Measurements from ENCODE around the gene MIGA1.
A peak's percentile ranks its signal among the peaks of the same experiment; 100 is the strongest.

Gene MIGA1

DNA sequence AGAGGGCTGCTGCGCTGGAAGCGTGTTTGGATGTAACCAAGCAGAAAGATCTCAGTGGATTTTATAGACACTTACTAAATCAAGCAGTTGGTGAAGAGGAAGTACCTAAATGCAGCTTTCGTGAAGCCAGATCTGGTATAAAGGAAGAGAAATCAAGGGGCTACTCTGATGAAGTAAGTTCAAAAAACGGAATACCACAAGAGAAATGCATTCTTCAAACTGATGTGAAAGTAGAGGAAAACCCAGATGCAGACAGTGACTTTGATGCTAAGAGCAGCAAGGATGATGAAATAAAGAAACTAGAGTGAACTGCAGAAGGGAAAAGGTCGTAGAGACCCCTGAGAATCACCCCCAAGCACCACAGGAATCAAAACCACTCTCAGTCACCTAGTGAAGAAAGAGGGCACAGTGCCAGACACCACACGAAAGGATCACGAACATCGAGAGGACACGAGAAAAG, 68.2 kb downstream of the MIGA1 start:
- no peak for DNase-seq (ENCODE audit: low read depth in 2 of 2)

DNA sequence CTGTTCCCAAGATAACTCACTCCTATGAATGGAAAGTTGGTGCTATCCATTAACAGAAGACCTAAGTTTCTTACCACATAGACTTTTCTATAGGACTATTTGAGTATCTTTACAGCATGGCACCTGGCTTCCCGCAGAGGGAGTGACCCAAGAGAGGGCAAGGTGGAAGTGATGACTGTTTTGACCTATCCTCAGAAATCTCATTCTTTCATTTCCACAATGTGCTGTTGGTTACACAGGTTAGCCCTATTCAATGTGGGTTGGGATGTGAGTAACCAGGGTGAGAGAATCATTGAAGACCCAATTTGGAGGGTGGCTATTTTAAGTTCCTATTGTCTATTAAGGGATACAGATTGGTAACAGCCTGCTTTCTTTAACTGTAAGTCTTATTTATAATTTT, 70.6 kb downstream of the MIGA1 start:
- no peak for DNase-seq (ENCODE audit: low read depth in 2 of 2)

DNA sequence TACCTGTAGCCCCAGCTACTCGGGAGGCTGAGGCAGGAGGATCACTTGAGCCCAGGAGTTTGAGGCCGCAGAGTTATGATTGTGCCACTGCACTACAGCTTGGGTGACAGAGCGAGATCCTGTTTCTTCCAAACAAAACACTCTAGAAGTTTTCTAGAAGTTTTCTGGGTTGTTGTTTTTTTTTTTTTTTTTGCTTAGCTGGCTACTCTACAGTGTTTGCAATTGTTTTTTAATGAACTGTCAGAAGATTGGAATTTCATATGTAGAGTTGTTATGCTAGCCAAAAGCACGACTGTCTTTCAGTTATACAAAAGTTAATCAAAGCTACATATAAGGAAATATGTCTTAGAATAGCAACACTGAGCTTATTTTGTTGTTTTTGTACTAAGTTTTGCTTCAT, 78.1 kb downstream of the MIGA1 start:
- DNase-seq (ENCODE audit: low read depth in 2 of 2) = no peak

DNA sequence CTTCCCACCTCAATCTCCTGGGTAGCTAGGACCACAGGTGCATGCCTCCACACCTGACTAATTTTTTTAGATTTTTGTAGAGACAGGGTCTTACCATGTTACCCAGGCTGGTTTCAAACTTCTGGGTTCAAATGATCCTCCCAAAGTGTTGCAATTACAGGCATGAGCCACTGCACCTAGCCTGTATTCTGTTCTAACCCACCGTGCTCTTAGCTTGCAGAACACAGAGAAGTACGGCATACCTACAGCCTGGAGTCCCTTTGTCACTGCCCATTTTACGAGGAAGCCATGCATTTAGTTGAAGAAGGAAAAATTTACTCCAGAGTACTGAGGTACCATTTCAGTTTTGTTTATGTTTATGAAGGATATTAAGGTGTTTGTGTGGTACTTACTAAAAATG, 79.3 kb downstream of the MIGA1 start:
- DNase-seq (ENCODE audit: low read depth in 2 of 2) = no peak

DNA sequence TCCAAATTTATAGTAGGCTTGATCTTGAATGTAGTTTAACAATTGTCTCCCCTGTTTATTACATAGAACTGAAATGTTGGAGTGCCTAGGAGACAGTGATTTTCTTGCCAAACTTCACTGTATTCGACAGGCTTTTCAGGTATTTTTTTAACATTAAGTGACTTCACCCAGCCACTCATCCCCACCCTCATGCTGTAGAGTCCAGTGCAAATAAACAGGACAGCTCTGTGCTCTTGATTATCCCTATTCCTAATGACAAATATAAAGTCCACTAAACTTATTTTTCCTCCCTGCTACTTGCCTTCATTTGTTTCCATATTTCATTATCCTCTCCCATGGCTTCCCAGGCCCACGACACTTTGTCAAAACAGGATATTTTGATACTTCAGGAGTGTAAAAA, 79.8 kb downstream of the MIGA1 start:
- DNase-seq (ENCODE audit: low read depth in 2 of 2) = no peak

DNA sequence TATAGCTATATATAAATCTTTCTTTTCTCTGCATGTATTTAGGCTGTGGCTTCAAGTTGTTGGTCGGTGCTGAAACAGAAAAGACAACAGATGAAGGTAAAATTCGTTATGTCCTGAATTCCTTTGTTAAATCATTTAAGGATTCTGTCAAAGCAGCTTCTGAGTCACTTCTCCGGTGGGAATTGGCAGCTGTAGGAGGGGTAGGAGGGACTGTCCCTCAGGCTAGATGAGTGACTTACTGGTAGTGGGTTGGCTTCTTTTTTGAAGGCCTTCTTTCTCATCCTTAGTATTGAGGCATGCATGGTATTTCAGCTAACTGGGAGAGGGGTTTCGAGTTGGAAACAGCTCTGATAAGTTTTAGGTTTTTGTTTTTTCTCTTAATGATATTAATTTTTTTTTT, 86.8 kb downstream of the MIGA1 start:
- DNase-seq (ENCODE audit: low read depth in 2 of 2) = no peak

DNA sequence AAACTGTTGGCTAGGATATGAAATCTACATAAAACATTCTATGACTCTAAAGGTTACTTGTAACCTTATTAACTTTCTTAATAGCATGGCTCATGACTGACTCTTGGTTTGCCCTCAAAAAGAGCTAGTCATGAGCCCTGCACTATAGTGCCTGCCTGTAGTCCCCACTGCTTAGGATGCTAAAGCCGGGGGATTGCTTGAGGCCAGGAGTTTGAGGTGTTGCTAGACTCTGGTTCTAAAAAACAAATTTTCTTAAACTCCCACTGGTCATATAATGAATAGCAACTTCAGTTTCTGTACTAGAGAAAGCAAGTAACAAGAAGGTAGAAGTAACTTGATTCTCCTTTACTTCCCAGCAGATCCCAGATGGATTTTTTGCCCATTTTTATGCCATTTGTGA, 93.2 kb downstream of the MIGA1 start:
- no peak for DNase-seq (ENCODE audit: low read depth in 2 of 2)

DNA sequence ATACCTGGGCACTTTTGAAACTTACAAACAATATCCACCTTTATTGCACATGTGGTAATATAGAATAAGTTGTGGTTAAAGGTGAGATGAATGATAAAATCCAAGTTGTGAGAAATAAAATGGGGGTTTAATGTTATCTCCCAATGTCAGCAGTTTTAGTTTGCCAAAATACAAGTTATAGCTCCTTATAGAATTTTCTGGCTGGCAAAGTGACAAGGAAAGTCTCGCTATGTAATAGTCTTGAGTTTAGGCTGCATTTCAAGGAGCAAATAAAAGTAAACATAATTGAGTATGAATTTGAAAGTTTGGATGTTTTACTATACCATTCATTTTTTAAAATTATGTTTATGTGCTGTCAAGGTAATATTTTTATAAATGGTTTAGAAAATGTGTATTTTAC, 94.0 kb downstream of the MIGA1 start:
- no peak for DNase-seq (ENCODE audit: low read depth in 2 of 2)

DNA sequence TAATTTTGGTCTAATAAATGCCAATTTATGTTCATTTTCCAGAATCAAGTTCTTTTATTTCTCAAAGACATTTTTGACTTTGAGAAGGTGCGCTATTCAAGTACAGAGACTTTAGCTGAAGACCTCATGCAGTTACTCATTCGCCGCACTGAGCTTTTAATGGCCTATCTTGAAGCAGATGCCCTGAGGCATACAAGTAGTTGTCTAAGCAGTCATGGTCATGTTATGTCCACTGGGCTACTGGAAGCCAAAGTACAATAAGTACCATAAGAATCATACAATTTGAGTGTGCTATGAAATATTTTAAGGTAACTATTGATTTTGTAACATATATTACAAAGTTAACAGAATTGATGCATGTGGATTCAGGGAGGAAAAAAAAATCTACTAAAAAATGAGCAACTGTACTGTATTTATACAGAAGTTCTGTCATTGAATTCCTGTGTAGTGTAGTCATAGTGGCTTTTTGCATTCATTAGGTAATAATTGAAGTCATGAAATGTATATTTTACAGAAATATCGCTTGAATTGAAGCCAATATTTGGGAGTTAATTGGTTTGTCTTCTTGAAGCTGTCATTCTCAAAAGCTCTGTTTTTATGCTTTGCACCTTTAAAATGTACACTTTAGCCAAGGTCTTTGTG, 95.5 kb downstream of the MIGA1 start:
- DNase-seq (ENCODE audit: low read depth in 2 of 2) = peak in 1 of 2 experiments; percentile 9

DNA sequence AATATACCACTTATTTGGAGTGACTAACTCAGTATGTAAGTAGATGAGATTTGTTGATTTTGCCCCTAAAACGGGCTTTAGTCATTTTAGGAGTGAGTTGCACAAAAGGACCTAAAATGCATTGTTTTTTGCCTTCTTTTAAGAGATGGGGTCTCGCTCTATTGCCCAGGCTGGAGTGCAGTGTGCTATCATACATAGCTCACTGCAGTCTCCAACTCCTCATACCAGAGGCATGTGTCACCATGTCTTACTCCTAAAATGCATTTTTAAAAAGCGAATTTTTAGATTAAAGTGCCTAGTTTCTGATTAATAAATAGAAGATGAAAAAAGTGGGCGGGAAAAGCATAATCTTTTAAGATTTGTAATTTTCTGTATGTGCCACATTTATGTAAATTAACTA, 97.4 kb downstream of the MIGA1 start:
- no peak for DNase-seq (ENCODE audit: low read depth in 2 of 2)

DNA sequence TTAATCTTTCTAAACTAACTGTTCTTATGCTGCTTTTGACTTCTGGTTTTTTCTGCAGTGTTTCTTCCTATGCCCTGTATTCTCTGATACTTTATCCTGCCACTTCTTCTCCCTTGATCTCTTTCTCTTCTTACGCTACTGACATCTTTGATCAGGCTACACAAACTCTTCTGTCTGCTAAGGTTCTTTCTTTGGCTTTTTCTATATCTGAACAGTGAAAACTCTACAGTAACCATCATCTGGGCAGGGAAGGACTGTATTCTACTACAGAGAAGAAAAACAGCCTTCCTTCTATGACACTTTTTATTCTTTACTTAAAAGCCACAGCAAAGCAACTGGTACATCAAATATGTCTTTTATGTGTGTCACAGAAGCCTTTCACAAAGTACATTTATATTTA, 101.6 kb downstream of the MIGA1 start:
- no peak for DNase-seq (ENCODE audit: low read depth in 2 of 2)

DNA sequence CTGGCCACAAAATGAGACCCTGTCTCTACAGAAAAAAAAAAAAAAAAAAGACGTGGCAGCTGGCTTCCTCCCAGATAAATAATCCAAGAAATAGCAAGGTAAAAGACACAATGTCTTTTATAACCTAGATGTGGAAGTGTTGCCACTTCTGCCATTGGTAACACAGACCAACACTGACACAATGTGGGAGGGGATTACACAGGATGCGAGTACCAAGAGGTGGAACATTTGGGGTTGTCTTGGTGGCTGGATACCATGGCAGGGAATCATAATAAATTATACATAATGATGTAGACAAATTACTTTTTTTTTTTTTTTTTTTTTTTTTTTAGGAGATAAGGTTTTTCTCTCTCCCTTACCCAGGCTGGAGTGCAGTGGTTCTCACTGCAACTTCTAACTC, 103.0 kb downstream of the MIGA1 start:
- DNase-seq (ENCODE audit: low read depth in 2 of 2) = no peak

DNA sequence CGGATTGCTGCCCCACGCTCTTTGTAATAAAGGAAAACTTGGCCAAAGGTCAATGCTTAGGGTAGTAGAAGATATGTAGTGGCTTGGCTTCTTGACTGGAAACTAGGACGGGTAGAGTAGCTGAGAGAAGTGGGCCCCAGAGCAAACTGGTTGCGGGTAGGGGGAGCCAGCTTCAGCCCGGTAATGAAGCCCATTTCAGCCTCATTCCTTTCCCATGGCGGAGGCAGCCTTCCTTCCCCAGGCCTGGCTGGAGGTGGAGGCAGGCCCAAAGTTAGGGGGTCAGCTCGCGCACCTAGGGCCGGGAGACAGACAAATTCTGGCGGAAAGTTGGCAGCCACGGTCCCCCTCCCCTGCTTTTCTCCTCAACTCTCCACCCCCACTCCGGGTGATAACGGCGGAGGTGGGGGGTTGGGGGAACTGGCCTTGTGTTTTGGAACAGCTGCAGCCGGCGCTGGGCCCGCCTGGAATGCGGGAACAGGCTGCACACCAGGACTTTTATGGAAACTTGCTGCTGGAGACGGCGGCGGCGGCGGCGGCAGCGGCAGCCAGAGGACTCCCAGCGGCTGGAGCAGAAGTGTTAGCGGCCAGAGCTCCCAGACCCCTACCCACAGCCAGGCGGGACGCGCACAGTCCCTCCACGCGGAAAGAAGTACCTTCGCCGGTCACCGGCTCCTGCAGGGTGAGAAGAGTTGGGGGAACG, 108.8 kb downstream of the MIGA1 start, which contains the start of gene NEXN:
TSS of gene NEXN (plus strand) at position 544 of the 700 bp plus-strand sequence. CDS start 27,483 bp downstream, outside the sequence.
- peak; percentile 70 to 74 for DNase-seq (ENCODE audit: low read depth in 2 of 2)

DNA sequence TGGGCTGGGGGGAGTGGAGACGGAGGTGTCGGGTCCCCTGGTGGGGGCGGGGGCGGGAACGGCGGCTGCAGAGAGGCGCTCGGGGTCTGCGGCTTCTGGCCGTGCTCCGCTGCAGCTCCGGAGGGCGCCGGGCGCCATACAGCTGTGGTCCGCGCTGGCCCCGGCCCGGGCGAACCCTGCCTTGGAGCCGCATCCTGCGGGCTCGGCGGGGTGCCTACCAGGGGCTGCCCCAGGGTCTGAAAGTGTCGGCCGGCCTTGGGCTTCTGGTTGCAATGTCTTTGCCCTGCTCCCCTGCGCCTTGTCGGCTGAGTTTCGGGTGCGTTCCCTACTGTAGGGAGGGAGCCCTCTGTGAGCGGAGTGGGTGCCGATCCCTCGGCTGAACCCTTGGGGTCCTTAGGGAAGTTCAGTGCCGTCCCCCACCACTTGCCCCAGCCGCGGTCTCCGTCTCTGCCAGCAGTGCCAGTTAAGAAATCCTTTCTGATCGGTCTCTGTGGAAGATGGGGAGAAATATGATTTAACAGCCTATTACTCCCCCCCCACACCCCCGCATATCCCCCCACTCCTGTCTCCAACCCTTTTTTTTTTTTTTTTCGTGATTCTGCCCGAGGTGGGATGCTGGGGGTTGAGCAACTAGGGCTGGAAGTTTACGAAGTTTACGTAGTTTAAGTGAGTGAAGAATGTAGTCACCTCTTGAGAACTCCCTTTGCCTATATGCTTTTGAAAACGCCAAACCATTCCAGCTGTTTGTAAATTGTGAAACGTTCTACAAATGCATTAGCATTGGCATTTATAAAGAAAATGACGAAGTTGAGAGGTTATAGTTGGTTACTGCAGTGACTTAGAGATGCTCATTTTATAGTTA, 109.6 kb downstream of the MIGA1 start:
- peak in 1 of 2 experiments; percentile 47 for DNase-seq (ENCODE audit: low read depth in 2 of 2)

DNA sequence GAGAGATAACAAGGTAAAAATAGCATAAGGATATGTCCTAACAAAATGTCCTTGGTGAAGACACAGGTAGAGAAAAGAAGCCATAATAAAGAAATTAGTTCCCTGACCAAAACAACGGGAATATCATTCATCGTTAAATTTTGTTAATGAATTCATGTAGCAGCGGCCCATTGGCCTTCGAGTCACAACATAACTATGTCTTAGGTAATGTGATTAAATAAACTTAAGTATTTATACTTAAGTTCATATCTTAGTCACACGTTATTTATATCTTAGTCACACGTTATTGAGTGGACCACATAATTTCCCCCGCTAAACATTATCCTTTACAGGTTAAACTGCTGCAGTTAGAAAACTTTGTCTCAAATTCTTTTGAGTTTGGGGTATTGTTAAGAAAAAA, 110.2 kb downstream of the MIGA1 start:
- DNase-seq (ENCODE audit: low read depth in 2 of 2) = peak; percentile 44 to 57

DNA sequence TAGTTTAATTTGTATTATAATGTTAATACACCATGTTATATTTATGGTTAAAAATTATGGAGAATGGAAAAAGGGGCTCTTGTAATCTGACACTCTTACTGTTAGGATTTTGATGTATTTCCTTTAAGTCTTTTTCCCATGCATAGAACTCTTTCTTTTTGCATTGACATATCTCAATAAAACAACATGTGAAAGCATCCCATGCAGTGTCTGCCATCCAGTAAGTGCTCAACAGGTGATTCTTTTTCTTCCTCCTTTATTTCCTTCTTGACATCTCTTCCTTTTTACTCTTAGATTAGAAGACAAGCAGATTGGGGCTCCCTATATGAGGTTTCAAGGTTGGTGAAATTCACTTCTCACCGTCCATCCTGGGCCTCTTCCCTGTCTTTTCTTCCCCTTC, 111.8 kb downstream of the MIGA1 start:
- DNase-seq (ENCODE audit: low read depth in 2 of 2) = no peak

DNA sequence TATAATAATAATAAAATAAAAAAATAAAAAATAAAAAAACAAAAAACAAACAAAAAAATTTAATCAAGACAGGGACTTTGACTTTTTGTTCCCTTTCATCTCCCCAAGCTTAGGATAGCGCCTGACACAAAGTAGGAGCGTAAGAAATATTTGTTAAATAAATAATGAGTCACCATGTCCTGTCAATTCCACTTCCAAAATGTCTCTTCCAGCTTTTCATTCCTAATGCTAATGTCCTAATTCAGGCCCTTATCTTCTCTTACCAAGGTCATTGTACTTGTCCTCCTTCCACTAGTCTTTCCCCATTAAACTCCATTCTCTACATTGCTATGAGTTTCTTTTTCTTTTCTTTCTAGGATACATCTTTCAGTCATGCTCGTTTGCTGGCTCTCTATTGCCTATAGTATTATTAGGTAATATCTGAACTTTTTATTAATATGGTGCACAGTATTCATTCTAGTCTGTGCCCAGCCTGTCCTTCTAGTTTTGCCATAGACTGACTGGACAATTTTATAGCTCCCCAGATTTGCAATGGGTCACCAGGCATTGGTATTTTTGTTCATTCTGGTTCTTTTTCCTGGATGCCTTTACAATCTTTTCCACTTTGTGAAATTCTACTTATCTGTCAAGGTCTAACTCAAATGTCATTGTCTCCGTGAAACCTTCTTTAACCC, 120.3 kb downstream of the MIGA1 start:
- DNase-seq (ENCODE audit: low read depth in 2 of 2) = no peak

DNA sequence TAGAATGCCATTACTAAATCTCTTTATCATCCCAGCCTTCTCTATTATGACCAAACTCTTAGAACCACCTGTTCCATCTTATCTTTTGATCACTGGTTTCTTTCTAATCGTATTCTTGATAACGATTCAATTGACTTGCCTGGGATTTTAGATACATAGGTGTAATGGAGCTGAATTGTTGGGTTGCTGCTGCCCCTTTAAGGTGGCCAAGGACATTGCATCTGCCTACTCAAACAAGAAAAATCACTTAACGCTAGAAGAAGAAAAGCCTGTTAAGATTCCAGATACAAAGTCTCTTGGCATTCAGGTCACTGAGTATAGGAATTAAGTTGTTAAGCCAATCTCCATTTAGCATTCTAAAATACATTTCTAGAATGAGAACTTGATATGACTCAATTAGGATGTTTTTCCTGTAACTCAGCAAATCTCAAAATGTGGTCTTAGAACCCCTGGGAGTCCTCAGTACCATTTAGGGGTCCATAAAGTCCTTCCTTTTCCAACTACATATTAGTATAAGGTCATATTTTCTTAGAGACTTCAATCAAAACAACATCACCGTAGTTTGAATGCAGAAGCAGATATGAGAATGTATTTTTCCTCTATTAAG, 121.3 kb downstream of the MIGA1 start:
- peak; percentile 20 to 26 for DNase-seq (ENCODE audit: low read depth in 2 of 2)

DNA sequence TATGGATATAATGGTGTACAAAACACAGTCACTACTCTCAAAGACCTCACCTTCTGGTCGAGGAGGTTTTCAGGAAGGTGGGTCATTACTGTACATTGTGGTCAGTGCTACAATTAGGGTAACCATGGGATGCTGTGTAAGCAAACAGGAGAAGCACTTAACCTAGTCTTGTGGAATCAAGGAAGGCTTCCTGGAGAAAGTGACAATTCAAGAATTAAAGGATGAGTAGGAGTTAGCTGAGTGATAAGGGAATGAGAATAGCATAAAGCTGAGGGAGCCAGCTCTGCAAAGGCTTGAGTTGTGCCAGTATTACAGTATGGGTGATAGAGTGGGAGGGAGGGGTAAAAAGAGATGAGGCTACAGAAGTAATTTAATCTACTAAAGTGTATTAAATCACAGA, 126.2 kb downstream of the MIGA1 start:
- DNase-seq (ENCODE audit: low read depth in 2 of 2) = no peak

DNA sequence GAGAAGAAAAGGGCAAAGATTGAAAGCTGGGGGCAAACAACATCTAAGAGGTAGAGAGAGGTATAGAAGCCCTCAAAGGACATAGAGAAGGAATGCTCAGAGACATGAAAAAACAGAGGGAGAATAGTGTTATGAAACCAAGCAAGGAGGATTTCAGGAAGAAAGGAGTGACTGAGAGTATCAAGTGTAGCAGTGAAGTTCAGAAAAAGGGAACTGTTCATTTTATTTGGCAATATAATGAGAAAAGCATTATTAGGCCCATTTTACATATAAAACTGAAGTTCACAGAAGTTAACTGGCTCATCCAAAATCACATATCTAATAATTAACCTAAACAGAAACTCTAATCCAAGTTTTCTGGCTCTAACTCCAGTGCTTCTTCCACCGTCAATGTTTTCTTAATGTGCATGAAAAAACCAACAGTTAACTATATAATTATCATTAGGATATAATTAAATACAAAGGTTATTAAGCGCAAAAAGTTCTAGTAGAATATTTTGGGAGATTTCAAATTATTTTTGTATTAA, 126.6 kb downstream of the MIGA1 start:
- DNase-seq (ENCODE audit: low read depth in 2 of 2) = no peak

DNA sequence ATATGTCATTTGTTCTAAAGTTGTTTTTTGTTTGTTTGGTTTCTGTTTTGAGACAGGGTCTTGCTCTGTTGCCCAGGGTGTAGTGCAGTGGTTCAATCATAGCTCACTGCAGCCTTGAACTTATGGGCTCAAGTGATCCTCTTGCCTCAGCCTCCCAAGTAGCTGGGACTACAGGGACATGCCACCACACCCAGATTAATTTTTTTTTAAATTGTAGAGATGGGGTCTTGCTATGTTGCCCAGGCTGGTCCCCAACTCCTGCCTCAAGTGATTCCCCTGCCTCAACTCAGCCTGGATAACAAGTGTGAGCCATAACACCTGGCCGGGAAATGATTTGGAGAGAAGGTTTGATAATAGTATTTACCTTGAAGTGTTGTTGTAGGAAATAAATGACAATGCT, 127.2 kb downstream of the MIGA1 start:
- no peak for DNase-seq (ENCODE audit: low read depth in 2 of 2)

Measured in fibroblast of skin of left quadriceps (primary cell).